ENCODE results near the gene LRP1. TPM values are rescaled to one million over a fixed set of nuclear protein-coding genes. Genes with fewer than 3 reads are reported as not detected.

LRP1 gene
- total and polyA plus RNA-seq, 2 of the 4 experiments (the other 2 are of a cell fraction): 73.1 to 142 TPM

- no peak overlapping the region for H4K91ac ChIP-seq (ENCODE audit: insufficient read depth, low read depth, low read length)
- peak overlapping the region; percentile 70 for H2AK9ac ChIP-seq (replicated peaks; ENCODE audit: low read depth, low read length, poor library complexity)
- no peak overlapping the region for H2BK20ac ChIP-seq (ENCODE audit: low read depth, low read length)
- peaks cover 74% of the 10 kb centered on the region for H3K36me3 ChIP-seq (ENCODE audit: control insufficient read depth, insufficient read depth, low read length)
- H3K79me1 ChIP-seq (ENCODE audit: low read depth in 1 of 2, low read length in 2 of 2): peaks cover 49 to 94% of the 10 kb centered on the region in 2 experiments
- H4K20me1 ChIP-seq (ENCODE audit: insufficient read depth, low read length): peaks cover 83% of the 10 kb centered on the region
- no peak overlapping the region for H3K18ac ChIP-seq (ENCODE audit: low read depth, low read length)
- H3K56ac ChIP-seq (ENCODE audit: extremely low read depth, insufficient read depth, low read length): no peak overlapping the region
- CTCF ChIA-PET: interaction anchor here (1.6 kb wide), 1 partner anchor 21 kb away, joined by 5 read pairs; no protein-coding TSS in a partner anchor
- H3K4me3 ChIP-seq (ENCODE audit: insufficient read depth, low read depth, low read length): no peak overlapping the region
- peak overlapping the region; percentile 8; the same call in 1 of the 2 replicates for H2AK5ac ChIP-seq (ENCODE audit: low read depth, low read length)
- ATAC-seq (ENCODE audit: low read depth) (no peak), DNase-seq (no peak)
- TF ChIP-seq RAD21 (IDR thresholded peaks at IDR 0.05; ENCODE audit: low read length): no peak
- TF ChIP-seq POLR2A (IDR thresholded peaks at IDR 0.05; ENCODE audit: low read depth, low read length): no peak
- no peak for TF ChIP-seq CTCF (conservative IDR thresholded peaks at IDR 0.05; ENCODE audit: low read depth, low read length)
- no peak for TF ChIP-seq CEBPB (IDR thresholded peaks at IDR 0.05; ENCODE audit: low read depth, low read length)
- no peak for TF ChIP-seq SMC3 (IDR thresholded peaks at IDR 0.05; ENCODE audit: low read depth, low read length)
- TF ChIP-seq FOS (IDR thresholded peaks at IDR 0.05; ENCODE audit: low read depth, low read length): no peak
- no peak for TF ChIP-seq CHD1 (IDR thresholded peaks at IDR 0.05; ENCODE audit: low read depth, low read length)
- TF ChIP-seq BHLHE40 (IDR thresholded peaks at IDR 0.05; ENCODE audit: low read depth, low read length): no peak
- no peak for TF ChIP-seq MXI1 (IDR thresholded peaks at IDR 0.05; ENCODE audit: borderline replicate concordance, low read depth, low read length)
- no peak for TF ChIP-seq MAZ (IDR thresholded peaks at IDR 0.05; ENCODE audit: borderline replicate concordance, low read depth, low read length)
- no peak for TF ChIP-seq ELK1 (IDR thresholded peaks at IDR 0.05; ENCODE audit: borderline replicate concordance, low read depth, low read length)
- TF ChIP-seq RFX5 (IDR thresholded peaks at IDR 0.05; ENCODE audit: low read depth, low read length): no peak
- no peak for TF ChIP-seq RCOR1 (IDR thresholded peaks at IDR 0.05; ENCODE audit: insufficient replicate concordance, low read length)
- no peak overlapping the region for H4K8ac ChIP-seq (ENCODE audit: low read depth in 2 of 2, low read length in 2 of 2)
- no peak overlapping the region for H4K5ac ChIP-seq (ENCODE audit: low read depth, low read length)
- H3K9ac ChIP-seq (ENCODE audit: low read depth, low read length): no peak overlapping the region
- H3K23ac ChIP-seq (ENCODE audit: low read depth, low read length): peak overlapping the region; percentile 45; the same call in 1 of the 2 replicates
- peak overlapping the region; percentile 80; the same call in 1 of the 2 replicates for H3K27ac ChIP-seq (ENCODE audit: insufficient read depth, low read length)
- no peak overlapping the region for H2BK15ac ChIP-seq (ENCODE audit: low read depth, low read length)
- no peak overlapping the region for H3K4me2 ChIP-seq (ENCODE audit: low read depth, low read length)
- dilution Hi-C loops (cut with HindIII; ENCODE audit: low sequenced_read_pairs, unreplicated experiment) (no loop called here), intact Hi-C loops (cut with micrococcal nuclease) (no loop called here), in situ Hi-C loops (cut with MboI; ENCODE audit: low sequenced_read_pairs) (no loop called here)
- no peak overlapping the region; the same call in 1 of the 2 replicates for H2BK120ac ChIP-seq (ENCODE audit: low read depth, low read length)
- H2BK5ac ChIP-seq (ENCODE audit: low read depth, low read length, poor library complexity, severe bottlenecking): no peak overlapping the region
- 92% methylated on average over 2 of the region's 10 CpGs; no CpG with 5 or more reads in 1 of the 2 experiments for WGBS, 2 experiments (ENCODE audit: extremely low coverage in 2 of 2, insufficient read length in 1 of 2)
- H3K9me1 ChIP-seq (ENCODE audit: insufficient read depth, low read length): peaks cover 37% of the 10 kb centered on the region
- POLR2A ChIA-PET (ENCODE audit: unreplicated experiment): no interaction called here
- H3K9me3 ChIP-seq (ENCODE audit: control insufficient read depth, insufficient read depth, low read length): no peaks in the 10 kb centered on the region
- BruUV-seq (replicated peaks): no TSS peak
- peaks cover 46% of the 10 kb centered on the region for H3K4me1 ChIP-seq (ENCODE audit: control insufficient read depth, insufficient read depth, low read length)
- 0 out of 2 replicates have a peak overlapping the region, but pooled peaks have one; percentile 10 for H3K14ac ChIP-seq (replicated peaks; ENCODE audit: low read depth, low read length)
- no peak overlapping the region for H2AFZ ChIP-seq (replicated peaks; ENCODE audit: low read length, poor library complexity)
- H3K4ac ChIP-seq (ENCODE audit: low read depth, low read length): no peak overlapping the region
- no peaks in the 10 kb centered on the region for H3K27me3 ChIP-seq (ENCODE audit: control insufficient read depth, insufficient read depth, low read length)
Measured at GRCh38 chr12:57145460-57146059, 17.3 kb downstream of the LRP1 start.

Data from IMR-90 (cell line).